HepG2 (cell line): ENCODE data around the gene CPXM1. TPM values are rescaled to one million over a fixed set of nuclear protein-coding genes. Genes with fewer than 3 reads are reported as not detected.

Source experiments
- ASH2L ChIP-seq: fragments of 300-600, 200-600 bp; sonication (generic); IDR thresholded peaks from 2 replicates; pipeline ENCODE4 v1.7.0; 2017; ENCODE audit warnings: low read depth, mild to moderate bottlenecking, moderate library complexity, mixed read lengths, low read length; ENCODE audit not compliant: insufficient read length
- FOSL1 ChIP-seq: sonication (generic); formaldehyde crosslinking; IDR thresholded peaks from 2 replicates; pipeline ENCODE4 v1.9.0; 2021; ENCODE audit warnings: missing genetic modification reagents, borderline replicate concordance
- SP5 ChIP-seq: IDR thresholded peaks from 2 replicates; pipeline ENCODE4 v1.6.1; 2016; ENCODE audit warnings: low read depth, borderline replicate concordance
- TFAP4 ChIP-seq: sonication (generic); IDR thresholded peaks from 2 replicates; pipeline ENCODE4 v1.6.1; 2016; ENCODE audit warnings: low read depth, borderline replicate concordance
- ZBTB14 ChIP-seq: sonication (generic); formaldehyde crosslinking; IDR thresholded peaks from 2 replicates; pipeline ENCODE4 v1.4.0; 2020; ENCODE audit warnings: missing genetic modification reagents
- ZGPAT ChIP-seq: IDR thresholded peaks from 2 replicates; pipeline ENCODE4 v1.6.1; 2016; ENCODE audit warnings: mild to moderate bottlenecking
- ZHX2 ChIP-seq, 2 experiments: sonication (generic) in 1 of 2; formaldehyde crosslinking in 1 of 2; IDR thresholded peaks; 2 replicates each; pipeline versions ENCODE4 v1.6.1 to v1.9.0; 2014 to 2022; ENCODE audit warnings: antibody characterized with exemption in 1 of 2, borderline replicate concordance in 1 of 2, inconsistent platforms in 1 of 2, low read depth in 1 of 2, missing genetic modification reagents in 1 of 2
- ZMAT3 ChIP-seq: sonication (generic); formaldehyde crosslinking; conservative IDR thresholded peaks from 2 replicates; pipeline ENCODE4 v1.7.0; 2021; ENCODE audit warnings: missing genetic modification reagents
- ZNF224 ChIP-seq: sonication (generic); formaldehyde crosslinking; IDR thresholded peaks from 2 replicates; pipeline ENCODE4 v1.5.0; 2020; ENCODE audit warnings: mild to moderate bottlenecking, missing genetic modification reagents
- ZNF574 ChIP-seq: sonication (generic); formaldehyde crosslinking; IDR thresholded peaks from 2 replicates; pipeline ENCODE4 v1.4.0; 2020; ENCODE audit warnings: missing genetic modification reagents
- ZNF678 ChIP-seq: sonication (generic); formaldehyde crosslinking; IDR thresholded peaks from 2 replicates; pipeline ENCODE4 v1.4.0; 2020; ENCODE audit warnings: mild to moderate bottlenecking, missing genetic modification reagents
- ZNF784 ChIP-seq: sonication (generic); formaldehyde crosslinking; IDR thresholded peaks from 2 replicates; pipeline ENCODE4 v1.5.1; 2020; ENCODE audit warnings: missing genetic modification reagents, mild to moderate bottlenecking, borderline replicate concordance
- ZNF883 ChIP-seq: sonication (generic); formaldehyde crosslinking; IDR thresholded peaks from 2 replicates; pipeline ENCODE4 v1.5.1; 2020; ENCODE audit warnings: mild to moderate bottlenecking, missing genetic modification reagents; ENCODE audit errors: not compliant biosample characterization
- ZSCAN29 ChIP-seq: sonication (generic); formaldehyde crosslinking; conservative IDR thresholded peaks from 2 replicates; pipeline ENCODE4 v1.4.0; 2020; ENCODE audit warnings: mild to moderate bottlenecking, missing genetic modification reagents
- polyA plus RNA-seq, 8 experiments: library from polyadenylated mRNA; depleted of rRNA in 3 of 8; stranded (reverse) in 7 of 8; unstranded in 1 of 8; fragments of >200 nt; fragmentation: Illumina TruSeq in 4 of 8; extraction: Trizol in 4 of 8; gene quantifications; 2 replicates each; pipeline versions ENCODE4 v1.2.1 to v1.2.3, GENCODE V29; 2011 to 2016; ENCODE audit warnings: low read depth in 4 of 8, missing spikeins in 1 of 8, mixed read lengths in 1 of 8; ENCODE audit not compliant: insufficient read depth in 1 of 8
- total RNA-seq, 5 experiments: library from RNA; depleted of rRNA; stranded (reverse); fragments of >200 nt; fragmentation: Illumina TruSeq; extraction: Trizol; gene quantifications; 2 replicates each; pipeline ENCODE4 v1.2.3, GENCODE V29; 2016; ENCODE audit warnings: low read depth in 1 of 5

Gene CPXM1
- total and polyA plus RNA-seq, 2 of the 13 experiments (the other 11 are each of a cell fraction or from before 2014, with no cell fraction given) = 0.07 TPM; not detected in 1

- TF ChIP-seq ZNF574 (CRISPR knock-in tag) (peak; percentile 35; the same call in 1 of the 2 replicates), ZNF224 (CRISPR knock-in tag) (no peak), ZHX2 (IDR thresholded peaks at IDR 0.05; ENCODE audit: low read depth) (no peak), ZHX2 (CRISPR knock-in tag; IDR thresholded peaks at IDR 0.05; ENCODE audit: borderline replicate concordance) (peak; percentile 55; the same call in 1 of the 2 replicates), ZMAT3 (no peak), TFAP4 (peak; percentile 8; the same call in 1 of the 2 replicates), ZGPAT (CRISPR knock-in tag) (no peak; the same call in 1 of the 2 replicates), ASH2L (peak; percentile 45), FOSL1 (CRISPR knock-in tag) (no peak), ZBTB14 (peak; percentile 71), ZSCAN29 (CRISPR knock-in tag) (no peak), ZNF883 (CRISPR knock-in tag) (no peak), ZNF678 (CRISPR knock-in tag) (peak; percentile 13; the same call in 1 of the 2 replicates), SP5 (CRISPR knock-in tag) (peak; percentile 0; the same call in 1 of the 2 replicates), ZNF784 (0 out of 2 replicates have a peak, but pooled peaks have one; percentile 11)
Observed at GRCh38 chr20:2751878-2752566, 48.4 kb downstream of the CPXM1 start (continued).
